ENCODE results near the gene BLACAT1. TPM values are rescaled to one million over a fixed set of nuclear protein-coding genes. Genes with fewer than 3 reads are reported as not detected.

Gene BLACAT1
- total and polyA plus RNA-seq, 2 of the 8 experiments (the other 6 are each of a cell fraction or from before 2014, with no cell fraction given): 3.5 to 10.5 TPM

DNA sequence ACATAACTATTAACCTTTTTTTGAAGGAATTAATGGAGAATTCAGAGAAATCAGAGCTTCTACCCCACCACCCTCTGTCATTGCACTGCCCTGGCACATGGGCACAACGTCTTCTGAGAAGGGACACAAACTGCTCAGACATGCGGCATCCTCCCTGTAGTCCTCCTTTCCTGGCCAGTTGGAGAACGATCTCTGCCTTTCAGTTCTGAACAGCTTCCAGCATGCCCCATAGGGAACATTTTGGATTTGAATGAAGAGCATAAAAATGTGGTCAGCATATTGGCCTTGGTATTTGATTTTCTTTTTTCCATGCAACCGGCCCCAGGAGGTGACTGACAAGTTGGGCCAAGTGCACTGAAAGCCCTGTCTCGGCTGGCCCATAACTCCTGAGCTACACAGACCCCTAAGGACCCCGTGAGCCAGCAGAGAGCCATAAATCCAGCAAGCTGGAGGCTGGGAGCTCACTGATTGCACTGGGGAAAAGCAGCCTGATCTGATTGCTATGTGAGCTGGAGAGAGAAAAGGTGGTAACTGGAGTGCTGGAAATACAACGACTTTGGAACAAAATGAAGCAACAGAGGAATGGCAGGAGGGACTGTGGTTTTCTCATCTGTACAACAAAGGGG, 10.9 kb upstream of the BLACAT1 start:
- Histone ChIP-seq H3K4me1 (replicated peaks in 1 of 4; ENCODE audit: control insufficient read depth in 3 of 4, insufficient read depth in 4 of 4, low read length in 3 of 4) (peaks cover 0 to 5% (median 1%) of the 10 kb centered on the region in 4 experiments; a peak in 5 of 7 replicates), H2BK5ac (ENCODE audit: low read depth, low read length) (no peak overlapping the region), H3K27ac (ENCODE audit: low read depth, low read length) (no peak overlapping the region), H4K20me1 (replicated peaks in 1 of 2; ENCODE audit: control insufficient read depth in 1 of 2, insufficient read depth in 2 of 2, low read length in 2 of 2) (no peaks in the 10 kb centered on the region), H2BK15ac (ENCODE audit: low read length) (no peak overlapping the region), H3K18ac (ENCODE audit: extremely low read depth, low read length) (no peak overlapping the region), H2BK12ac (ENCODE audit: low read depth, low read length) (no peak overlapping the region), H3K79me2 (ENCODE audit: control insufficient read depth in 1 of 2, insufficient read depth in 2 of 2, low read length in 2 of 2) (no peaks in the 10 kb centered on the region), H3K9me3 (ENCODE audit: insufficient read depth in 2 of 2, low read depth in 1 of 2, low read length in 1 of 2) (no peaks in the 10 kb centered on the region), H3K4ac (replicated peaks; ENCODE audit: insufficient read length, low read depth, low read length) (no peak overlapping the region), H2AFZ (ENCODE audit: low read length) (no peak overlapping the region), H3K4me3 (ENCODE audit: extremely low read depth in 1 of 4, insufficient read depth in 2 of 4, low read depth in 3 of 4, low read length in 4 of 4) (no peak overlapping the region), H2AK5ac (ENCODE audit: low read depth, low read length) (no peak overlapping the region), H3K56ac (replicated peaks; ENCODE audit: insufficient read length, low read depth, low read length) (no peak overlapping the region), H2BK120ac (replicated peaks; ENCODE audit: low read depth, low read length) (no peak overlapping the region), H4K5ac (ENCODE audit: insufficient read length, low read depth, low read length) (no peak overlapping the region), H3K23me2 (ENCODE audit: low read depth, low read length) (no peaks in the 10 kb centered on the region), H2BK20ac (ENCODE audit: low read length) (no peak overlapping the region), H3K14ac (ENCODE audit: insufficient read length) (no peak overlapping the region), H3K36me3 (ENCODE audit: control insufficient read depth in 2 of 4, insufficient read depth in 4 of 4, low read length in 3 of 4) (no peaks in the 10 kb centered on the region), H4K8ac (ENCODE audit: extremely low read depth, insufficient read depth, low read length) (no peak overlapping the region), H3K9ac (replicated peaks in 1 of 4; ENCODE audit: extremely low read depth in 1 of 4, low read depth in 3 of 4, low read length in 3 of 4) (no peak overlapping the region), H3K79me1 (ENCODE audit: low read depth, low read length) (no peaks in the 10 kb centered on the region), H3K23ac (ENCODE audit: insufficient read length) (no peak overlapping the region), H4K91ac (replicated peaks; ENCODE audit: insufficient read length, low read length) (no peak overlapping the region), H3K4me2 (ENCODE audit: insufficient read depth in 1 of 2, low read depth in 2 of 2, low read length in 2 of 2) (no peak overlapping the region), H3K27me3 (replicated peaks in 1 of 4; ENCODE audit: control insufficient read depth in 3 of 4, extremely low read depth in 1 of 4, insufficient read depth in 3 of 4, low read length in 3 of 4) (no peaks in the 10 kb centered on the region; a peak in 1 of 7 replicates)
- CTCF ChIA-PET (ENCODE audit: partially characterized antibody): interaction anchor here (0.6 to 15.6 kb wide), 9 partner anchors 10 to 121 kb away, joined by 3 to 233 read pairs (median 5); partner anchors contain the start of gene BLACAT1
- DNase-seq (ENCODE audit: low read depth in 1 of 2, low spot score in 2 of 2): no peak
- POLR2A ChIA-PET (ENCODE audit: partially characterized antibody): interaction anchor here (0.6 to 1.4 kb wide), 4 partner anchors 10 to 28 kb away, joined by 3 to 4 read pairs (median 4); no protein-coding TSS in a partner anchor
- TF ChIP-seq TAF7 (optimal IDR thresholded peaks at IDR 0.05; ENCODE audit: borderline replicate concordance, low read depth, low read length) (no peak), CTBP2 (IDR thresholded peaks at IDR 0.05; ENCODE audit: borderline replicate concordance, insufficient read depth, insufficient read length, low read length) (no peak), SIX5 (IDR thresholded peaks at IDR 0.05; ENCODE audit: low read depth, low read length) (no peak)
- WGBS, 2 experiments (ENCODE audit: extremely low coverage in 1 of 2, insufficient coverage in 1 of 2, insufficient read length in 1 of 2, insufficient replicate concordance in 2 of 2, low coverage in 1 of 2, low lambda C conversion rate in 2 of 2, missing lambda C conversion rate in 1 of 2): 84% methylated on average over 7 of the region's 7 CpGs; no CpG with 5 or more reads in 1 of the 2 experiments
- no peak for FAIRE-seq
